GM12873 (cell line): ENCODE data around the gene OR6C2.

Source experiments
- TF ChIP-seq, protein P1 (sequence below): IDR thresholded peaks from 2 replicates; pipeline ENCODE4 v1.5.1; 2012; ENCODE audit warnings: low read depth, mild to moderate bottlenecking, moderate library complexity, low read length, control low read depth; ENCODE audit not compliant: insufficient read depth; ENCODE audit errors: missing control alignments

OR6C2 gene

DNA sequence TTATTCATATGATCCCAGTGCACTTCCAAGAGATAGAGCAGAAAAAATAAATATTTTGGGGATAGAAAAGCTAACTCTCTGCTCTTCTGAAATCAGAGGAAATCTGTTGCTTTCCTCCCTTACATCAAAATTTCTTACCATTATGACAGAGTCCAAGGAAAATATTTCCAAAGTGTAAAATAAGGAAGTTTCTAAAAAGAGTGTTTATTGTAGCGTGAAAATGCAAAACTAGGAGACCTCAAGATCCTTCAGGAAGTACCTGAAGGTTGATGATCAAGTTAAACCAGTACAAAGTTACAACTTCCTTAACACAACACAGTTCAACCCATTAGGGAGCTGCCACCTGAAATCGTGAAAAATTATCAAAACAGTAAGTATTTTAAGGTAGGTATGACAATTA is at the start of gene OR6C2:
TSS of gene OR6C2 (plus strand) at position 301 of the 400 bp plus-strand sequence. CDS start 8,138 bp downstream, outside the sequence.
- TF ChIP-seq, protein P1, sequence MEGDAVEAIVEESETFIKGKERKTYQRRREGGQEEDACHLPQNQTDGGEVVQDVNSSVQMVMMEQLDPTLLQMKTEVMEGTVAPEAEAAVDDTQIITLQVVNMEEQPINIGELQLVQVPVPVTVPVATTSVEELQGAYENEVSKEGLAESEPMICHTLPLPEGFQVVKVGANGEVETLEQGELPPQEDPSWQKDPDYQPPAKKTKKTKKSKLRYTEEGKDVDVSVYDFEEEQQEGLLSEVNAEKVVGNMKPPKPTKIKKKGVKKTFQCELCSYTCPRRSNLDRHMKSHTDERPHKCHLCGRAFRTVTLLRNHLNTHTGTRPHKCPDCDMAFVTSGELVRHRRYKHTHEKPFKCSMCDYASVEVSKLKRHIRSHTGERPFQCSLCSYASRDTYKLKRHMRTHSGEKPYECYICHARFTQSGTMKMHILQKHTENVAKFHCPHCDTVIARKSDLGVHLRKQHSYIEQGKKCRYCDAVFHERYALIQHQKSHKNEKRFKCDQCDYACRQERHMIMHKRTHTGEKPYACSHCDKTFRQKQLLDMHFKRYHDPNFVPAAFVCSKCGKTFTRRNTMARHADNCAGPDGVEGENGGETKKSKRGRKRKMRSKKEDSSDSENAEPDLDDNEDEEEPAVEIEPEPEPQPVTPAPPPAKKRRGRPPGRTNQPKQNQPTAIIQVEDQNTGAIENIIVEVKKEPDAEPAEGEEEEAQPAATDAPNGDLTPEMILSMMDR: no peak

DNA sequence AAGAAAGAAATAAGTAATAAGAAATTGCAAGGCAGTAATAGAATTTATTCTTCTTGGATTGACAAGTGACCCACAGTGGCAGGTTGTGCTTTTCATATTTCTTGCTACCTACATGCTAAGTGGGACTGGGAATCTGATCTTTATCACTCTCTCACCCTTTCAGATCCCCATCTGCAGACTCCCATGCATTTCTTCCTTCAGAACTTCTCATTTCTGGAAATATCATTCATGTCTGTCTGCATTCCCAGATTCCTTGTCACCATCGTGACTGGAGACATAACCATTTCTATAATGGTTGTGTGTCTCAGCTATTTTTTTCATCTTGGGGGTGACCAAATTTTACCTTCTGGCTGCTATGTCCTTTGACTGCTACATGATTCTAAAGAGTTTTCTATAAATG is 47.5 kb upstream of the OR6C2 start:
- TF ChIP-seq, protein P1: no peak

DNA sequence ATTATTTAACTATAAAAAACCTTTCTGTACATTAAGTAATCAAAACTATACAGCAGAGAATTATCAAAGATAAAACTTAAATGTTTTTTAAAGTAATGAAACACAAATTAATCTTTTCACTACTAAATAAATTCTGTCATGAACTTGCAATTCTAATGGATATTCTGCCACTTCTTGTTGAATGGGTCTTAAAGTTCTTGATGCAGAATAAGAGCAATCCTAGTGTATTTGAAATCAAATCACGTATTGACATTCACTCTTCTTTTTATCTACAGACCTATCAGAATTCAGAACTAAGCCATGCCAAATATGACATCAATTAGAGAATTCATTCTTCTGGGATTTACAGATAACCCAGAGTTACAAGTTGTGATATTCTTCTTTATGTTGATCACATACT is 43.6 kb upstream of the OR6C2 start, which contains the start of gene OR6C65:
TSS of gene OR6C65 (plus strand) at position 301 of the 400 bp plus-strand sequence. CDS start at position 301, 0 bp downstream.
- TF ChIP-seq, protein P1: no peak

DNA sequence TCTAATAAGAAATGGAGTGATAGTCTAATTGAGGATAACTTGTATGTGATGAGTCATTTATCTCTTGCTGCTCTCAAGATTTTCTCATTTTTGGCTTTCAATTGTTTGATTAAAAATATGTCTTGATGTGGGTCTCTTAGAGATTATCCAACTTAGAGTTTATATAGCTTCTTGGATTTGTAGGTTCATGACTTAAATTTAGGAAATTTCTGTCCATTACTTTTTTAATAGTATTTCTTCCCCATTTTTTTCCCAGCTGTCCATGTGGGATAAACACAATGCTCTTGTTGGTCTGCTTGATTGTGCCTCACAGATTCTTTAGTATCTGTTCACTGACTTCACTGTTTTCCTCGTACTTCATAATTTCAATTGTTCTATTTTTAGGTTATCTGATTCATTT is 36.0 kb upstream of the OR6C2 start:
- TF ChIP-seq, protein P1: no peak

DNA sequence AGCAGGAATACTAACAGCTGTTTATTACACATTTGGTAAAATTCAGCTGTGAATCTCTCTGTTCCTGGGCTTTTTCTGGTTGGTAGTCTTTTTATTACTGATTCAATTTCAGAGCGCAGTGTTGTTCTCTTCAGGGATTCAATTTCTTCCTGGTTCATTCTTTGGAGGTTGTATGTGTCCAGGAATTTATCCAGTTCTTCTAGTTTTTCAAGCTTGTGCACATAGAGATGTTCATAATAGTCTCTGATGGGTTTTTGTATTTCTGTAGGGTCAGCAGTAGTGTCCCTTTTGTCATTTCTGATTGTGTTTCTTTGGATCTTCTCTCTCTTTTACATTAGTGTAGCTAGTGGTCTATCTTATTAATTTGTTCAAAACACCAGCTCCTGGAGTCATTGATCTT is 26.9 kb upstream of the OR6C2 start:
- TF ChIP-seq, protein P1: no peak

DNA sequence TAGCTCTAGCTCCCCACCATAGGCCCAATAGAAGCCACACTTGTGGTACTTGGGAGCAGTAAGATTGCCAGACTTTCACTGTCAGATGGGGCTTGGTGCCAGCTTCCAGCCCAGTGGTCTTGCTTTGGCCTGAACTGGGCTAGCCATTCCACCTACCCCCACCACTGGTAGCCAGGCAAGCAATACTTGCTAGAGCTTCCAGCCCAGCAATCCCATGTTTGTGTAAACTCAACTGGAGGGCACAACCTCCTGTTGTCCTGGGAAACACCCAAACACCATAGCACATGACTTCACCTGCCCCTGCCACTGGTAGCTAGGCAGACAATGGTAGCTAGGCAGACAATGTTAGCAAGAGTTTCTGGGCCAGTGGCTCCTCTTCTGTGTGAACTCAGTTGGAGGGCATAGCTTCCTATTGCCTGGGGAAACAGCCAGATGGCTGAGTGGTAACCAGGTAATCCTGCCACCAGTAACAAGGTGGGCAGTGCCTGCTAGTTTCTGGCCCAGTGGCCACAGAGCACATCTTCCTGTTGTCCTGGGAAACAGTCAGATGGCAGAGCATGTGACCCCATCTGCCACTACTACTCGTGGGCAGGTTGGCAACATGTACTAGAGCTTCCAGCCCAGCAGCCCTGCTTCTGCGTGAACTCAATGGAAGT is 23.4 kb upstream of the OR6C2 start:
- TF ChIP-seq, protein P1: no peak

DNA sequence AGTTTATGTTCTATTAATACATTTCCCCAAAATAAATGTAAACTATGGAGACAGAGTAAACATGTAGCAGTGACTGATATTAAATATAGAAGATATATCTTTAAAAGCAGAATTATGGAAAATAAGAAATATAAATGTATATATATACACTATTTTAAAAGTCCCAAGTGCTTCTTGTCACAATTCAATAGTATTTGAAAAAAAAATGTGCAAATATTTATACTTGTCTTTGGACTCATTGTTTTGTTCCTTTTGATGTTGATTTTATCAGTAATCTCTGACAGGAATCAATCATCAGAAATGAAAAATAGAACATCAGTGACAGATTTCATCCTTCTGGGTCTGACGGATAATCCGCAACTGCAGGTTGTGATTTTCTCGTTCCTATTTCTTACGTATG is 17.9 kb upstream of the OR6C2 start, which contains the start of gene OR6C76:
TSS of gene OR6C76 (plus strand) at position 301 of the 400 bp plus-strand sequence. CDS start at position 301, 0 bp downstream.
- TF ChIP-seq, protein P1: no peak
